ENCODE data around the gene RGMA.
"Not testable (repeated sequence)": the region's sequence is repeated elsewhere in the genome, so short reads cannot be mapped to it uniquely, and the experiment has no call there.

The RGMA gene

DNA sequence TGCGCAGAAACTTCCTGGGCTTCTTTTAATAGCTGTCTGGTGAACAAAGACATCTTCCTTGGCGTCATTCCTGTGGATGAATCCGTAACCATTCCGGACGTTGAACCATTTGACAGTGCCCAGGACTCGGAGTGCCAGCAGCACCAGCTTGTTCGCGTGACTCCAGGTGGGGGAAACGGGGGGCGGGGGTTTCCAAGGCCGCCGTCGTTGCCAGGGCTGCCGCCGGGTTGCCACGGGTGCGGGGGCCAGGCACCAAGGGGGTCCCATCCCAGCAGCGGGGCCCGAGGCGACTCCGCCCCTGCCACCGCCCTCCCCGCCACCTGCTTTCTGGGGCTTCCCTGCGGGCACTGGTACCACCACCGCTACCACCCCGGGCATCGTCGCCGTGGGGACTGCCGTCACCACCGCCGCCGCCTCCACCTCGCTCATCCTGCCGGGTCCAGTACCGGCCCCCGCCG is 22.8 kb downstream of the RGMA start:
- DNase-seq = no peak

DNA sequence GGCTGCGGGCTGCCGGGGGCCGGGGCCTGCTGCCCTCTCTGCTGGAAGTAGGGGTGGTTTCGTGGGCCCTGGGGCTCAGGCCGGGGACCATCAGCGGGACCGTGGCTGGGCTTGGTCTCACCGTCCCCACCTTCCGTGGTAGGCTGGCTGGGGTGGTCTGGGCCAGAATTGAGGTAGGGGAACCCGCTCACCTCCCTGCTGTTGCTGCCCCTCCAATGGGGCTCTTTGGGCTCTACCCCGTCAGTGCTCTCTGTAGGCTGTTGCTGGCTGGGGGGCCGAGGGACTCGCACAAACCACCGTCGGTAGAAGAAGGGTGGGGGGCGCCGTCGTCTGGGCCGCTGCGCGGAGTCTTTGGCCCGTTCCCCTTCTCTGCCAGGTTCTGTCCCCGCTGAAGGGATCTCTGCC is 23.4 kb downstream of the RGMA start:
- no peak for DNase-seq

DNA sequence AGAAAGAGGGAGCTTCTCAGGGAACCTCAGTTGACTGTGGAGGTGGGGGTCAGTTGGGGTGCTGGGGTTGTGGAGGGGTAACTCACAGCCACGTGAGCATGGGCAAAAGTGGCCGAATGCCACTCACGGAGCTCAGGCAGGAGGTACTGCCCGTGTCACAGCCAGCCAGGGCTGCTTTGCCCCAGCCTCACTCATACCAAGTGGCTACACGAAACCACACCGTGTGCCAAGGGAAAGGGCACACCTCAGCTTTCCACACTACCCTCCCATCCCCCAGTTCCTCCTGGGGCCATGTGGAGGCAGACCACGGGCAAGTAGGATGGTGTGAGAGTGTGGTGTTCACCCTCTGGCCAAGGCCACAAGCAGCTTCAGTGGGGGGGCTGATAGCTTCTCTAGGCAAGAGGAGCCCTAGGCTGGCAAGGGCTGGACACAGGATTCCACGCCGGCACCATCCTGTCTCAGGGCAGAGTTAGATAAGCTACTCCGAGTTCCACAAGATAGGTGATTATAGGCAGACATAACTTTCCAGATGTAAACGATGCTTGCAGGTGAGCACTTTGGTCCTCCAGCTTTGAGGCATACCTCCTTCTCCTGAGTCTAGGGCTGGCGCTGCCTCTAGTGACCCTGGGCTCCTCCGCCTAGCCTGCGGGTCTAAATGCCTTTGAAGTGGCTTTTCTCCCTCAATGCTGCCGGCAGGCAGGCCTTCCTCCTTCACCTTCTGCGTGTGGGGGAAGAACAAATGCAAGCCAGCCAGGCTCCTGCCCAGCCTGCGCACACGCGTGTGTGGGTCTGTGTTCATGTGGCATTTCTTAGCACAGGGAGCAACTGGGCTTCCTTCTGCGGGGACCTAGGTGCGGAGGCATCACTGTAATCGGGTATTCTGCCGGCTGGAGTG is 25.0 kb downstream of the RGMA start:
- DNase-seq = no peak

DNA sequence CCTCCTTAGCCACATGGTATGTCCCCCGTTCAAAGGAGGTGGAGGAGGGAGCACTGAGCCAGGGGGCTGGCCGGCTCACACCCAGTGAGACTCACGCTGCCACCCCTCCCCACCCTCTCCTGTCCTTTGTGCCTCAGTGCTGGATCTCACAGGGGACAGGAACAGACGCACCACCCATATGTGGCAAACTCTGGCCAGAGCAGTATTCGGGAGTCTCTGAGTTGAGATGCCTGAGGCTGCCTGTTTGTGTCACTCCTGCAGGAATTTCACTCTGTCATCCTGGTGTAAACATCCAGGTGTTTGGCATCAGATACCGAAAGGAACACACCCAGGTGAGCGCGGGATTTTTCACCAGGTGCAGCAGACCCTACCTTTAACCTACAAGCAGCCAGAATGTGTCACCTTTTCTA is 25.7 kb downstream of the RGMA start:
- DNase-seq = no peak

DNA sequence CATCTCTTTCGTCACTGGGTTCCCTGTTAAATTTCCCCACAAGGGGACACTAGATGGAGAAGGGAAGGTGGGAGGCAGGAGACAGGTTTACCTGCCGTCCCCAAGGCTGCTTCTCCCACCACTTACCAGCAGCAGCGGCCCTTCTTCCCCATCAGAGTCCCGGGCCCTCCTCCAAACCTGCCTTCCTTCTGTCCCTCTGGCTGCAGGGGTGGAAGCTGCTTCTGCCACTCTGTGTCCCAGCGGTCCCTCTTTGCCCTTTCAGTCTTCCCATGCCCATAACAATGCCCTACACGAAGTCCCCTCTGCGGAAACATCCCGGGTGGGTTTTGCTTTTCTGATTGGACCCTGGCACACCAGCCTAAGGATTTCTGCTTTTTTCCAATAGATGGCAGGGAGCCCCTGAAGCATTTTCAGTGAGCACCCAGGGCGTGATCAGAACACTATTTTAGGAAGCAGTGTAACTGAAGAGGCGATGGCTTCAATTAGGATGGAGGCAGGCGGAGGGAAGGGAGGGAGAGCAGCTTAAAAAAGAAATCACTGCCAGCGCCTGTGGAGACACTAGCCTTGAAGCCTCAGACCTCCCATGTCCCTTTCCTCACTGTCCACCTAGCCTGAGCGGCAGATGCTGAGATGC is 26.3 kb downstream of the RGMA start:
- not testable (repeated sequence) for DNase-seq

DNA sequence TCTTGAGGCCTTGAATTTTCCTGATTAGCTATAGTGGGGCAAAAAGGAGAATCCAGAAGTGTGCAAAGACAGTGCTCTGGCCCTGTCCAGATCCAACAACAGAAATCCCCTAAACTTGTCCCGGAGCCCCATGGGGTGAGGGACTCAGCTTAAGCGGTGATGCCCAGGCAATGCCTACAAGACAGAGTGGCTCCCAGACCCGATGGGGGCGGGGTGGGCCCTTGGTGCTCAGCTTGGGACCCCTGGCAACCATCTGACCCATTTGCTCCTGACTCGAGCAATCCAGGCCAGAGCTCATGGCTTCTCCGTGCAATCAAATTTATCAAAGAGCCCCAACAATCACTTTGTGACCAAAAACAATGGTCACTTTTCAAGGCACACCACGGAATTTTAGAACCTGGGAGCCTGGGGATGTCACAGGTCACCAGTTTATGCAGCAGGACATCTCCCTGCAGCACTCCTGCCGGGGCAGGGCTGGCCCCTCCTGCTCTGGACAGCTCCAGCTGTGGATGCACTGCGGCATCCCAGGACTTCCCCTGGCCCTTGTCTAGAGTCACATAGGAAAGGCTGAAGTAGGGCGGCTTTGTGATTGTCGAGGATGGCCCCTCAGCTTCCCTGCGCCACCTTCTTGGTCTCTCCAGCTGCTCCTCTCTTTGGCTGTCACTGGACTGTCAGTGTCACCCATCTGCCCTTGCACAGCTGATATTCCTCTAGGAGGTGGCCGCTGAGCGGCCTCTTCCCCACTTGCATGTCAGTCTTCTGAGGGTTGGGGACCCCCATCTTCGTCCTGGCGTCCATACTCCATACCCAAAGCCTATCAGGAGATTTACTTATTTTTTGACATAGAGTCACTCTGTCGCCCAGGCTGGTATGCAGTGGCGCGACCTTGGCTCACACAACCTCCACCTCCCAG is 28.4 kb downstream of the RGMA start:
- no peak for DNase-seq

DNA sequence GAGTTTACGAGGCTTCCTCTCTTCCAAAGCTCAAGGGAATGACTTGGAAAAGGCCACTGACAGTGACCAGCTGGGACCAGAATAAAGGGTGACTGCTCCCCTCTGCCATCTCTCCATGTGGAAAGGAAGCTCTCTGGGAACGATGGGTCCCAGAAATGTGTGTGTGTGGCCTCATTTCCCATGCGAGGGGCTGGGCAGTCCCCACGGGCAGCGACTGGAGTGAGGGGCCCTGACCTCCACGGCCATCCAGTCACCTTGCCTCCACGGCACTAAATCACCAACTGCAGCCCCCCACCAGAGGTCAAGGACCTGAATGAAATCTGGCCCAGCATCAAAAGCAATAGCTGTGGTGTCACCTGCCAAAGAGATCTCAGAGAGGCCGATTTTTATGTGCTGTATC is 29.6 kb downstream of the RGMA start:
- no peak for DNase-seq

DNA sequence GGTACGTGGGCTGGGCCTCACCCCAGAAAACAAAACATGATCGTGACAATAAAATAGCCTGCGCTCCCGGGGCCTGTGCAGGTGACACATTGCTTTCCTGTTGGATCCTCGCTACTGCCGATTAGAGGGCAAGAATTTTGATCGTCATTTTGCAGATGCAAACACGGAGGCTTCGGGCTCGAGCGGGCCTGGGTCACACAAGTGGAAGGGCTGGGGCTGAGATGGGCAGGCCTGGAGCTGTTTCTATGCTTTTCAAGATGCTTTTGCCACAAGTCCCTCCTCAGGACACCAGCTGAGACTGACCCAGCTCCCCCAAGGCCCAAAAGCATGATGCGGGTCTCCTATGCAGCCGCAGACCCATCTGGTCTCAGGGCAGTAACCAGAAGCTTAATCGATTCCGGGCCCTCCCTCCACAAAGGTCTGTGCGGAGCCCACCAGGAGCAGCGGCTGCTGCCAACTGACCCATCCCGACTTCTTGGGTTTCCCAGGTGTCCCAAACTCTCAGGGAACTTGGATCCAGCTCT is 30.0 kb downstream of the RGMA start:
- DNase-seq = no peak

DNA sequence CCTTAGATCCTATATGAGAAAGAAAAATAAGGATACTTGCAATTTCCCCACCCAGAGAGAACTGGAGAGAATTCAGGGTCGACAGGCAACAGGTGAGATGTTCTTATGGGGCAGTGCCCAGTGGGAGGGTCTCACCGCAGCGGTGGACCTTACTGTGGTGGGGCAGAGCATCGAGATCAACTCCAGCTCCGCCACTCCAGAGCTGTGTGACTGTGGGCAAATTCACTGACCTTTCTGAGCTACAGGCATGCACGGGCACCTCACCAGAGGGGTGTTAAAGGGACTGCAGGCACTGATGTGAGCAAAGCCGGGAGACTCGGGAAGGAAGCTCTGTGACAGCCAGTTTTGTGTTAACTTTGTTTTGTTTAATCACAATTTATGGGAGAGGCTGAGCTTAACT is 30.9 kb downstream of the RGMA start:
- DNase-seq = no peak

DNA sequence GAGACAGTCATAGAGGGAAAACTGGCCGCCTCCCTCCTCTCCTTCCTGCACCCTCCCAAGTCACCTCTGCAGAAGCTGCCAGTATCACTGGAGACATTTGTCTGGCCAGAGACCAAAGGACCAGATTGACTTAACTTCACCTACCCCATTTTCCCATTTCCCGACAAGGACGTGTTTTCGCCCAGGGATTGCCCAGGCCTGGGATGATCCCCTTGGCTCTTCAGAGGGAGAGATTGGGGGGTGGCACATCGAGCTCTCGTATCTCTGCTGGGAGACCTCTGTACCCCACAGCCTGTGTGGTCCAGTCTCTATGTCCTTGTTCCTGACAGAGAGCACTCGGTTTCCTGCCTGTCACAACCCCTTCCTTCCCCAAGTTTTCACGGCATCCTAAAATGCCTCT is 31.4 kb downstream of the RGMA start:
- no peak for DNase-seq

DNA sequence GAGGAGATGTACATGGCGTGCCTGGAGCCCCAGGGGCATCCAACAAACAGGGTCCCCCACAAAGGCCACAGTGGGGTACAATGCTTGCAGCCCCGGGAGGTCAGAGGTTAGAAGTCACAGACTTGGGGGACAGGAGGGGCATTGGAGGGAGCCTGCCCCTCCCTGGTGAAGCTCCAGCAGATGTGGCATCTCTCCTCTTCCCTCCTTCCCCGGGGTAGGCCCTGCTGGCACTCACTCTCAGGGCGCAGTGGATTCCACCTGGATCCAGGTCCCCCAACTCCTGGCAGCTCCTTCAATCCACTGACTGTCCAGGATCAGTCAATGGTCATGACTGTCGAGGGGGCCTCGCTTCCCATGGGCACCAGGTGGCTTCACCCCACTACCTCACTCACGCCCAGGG is 32.2 kb downstream of the RGMA start:
- no peak for DNase-seq

DNA sequence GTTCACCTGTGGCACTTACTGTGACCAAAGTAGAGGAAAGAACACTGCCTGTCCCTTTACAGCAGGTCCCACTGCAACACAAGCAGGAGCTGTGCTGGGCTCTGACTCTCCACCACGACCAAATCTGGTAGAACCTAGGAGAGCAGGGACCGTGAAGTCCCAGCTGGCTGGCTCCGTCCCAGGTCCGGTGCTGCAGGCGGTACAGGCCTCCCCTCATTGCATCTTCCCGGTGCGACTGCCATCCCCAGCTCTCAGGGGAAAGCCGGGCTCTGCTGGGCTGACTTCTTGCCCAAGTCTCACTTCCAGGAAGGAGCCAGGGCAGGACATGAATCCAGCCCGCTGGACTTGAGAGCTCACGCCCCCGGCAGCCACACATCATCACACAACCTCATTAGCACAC is 33.8 kb downstream of the RGMA start:
- DNase-seq = no peak

DNA sequence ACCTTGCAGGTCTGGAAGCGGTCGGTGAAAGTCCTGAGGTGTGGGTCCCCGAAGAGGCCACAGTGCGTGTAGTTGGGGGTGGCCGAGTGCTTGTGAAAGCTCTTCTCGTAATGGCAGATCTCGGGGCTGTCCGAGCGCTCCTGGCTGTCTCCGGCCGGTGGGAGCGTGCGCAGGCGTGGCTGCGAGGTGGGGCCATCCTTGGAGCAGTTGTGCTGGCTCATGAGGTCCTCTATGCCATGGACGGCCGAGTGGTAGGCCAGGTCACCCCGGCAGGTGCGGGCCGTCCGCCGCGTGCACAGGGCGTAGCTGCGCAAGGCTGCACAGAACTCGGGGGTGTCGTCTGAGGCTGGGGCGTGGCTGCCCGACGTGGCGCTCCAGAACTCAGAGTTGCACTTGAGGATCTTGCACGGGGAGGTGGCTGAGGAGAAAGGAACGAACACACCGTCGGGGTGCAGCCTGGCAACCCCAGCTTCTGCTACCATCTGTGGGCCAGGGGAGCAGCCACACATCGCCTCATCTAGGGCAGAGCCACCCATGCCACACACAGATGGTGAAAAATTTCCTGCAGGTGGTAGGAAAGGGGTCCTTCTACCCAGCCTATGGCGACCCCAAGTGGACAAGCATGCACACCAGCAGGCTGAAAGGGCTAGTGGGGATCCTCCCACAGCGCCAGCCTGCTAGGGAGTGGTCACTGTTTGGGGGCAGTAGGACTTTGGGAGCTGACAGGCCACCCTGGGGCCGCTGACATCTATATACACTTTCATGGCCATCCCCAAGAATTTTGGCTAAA is 36.7 kb downstream of the RGMA start:
- no peak for DNase-seq

DNA sequence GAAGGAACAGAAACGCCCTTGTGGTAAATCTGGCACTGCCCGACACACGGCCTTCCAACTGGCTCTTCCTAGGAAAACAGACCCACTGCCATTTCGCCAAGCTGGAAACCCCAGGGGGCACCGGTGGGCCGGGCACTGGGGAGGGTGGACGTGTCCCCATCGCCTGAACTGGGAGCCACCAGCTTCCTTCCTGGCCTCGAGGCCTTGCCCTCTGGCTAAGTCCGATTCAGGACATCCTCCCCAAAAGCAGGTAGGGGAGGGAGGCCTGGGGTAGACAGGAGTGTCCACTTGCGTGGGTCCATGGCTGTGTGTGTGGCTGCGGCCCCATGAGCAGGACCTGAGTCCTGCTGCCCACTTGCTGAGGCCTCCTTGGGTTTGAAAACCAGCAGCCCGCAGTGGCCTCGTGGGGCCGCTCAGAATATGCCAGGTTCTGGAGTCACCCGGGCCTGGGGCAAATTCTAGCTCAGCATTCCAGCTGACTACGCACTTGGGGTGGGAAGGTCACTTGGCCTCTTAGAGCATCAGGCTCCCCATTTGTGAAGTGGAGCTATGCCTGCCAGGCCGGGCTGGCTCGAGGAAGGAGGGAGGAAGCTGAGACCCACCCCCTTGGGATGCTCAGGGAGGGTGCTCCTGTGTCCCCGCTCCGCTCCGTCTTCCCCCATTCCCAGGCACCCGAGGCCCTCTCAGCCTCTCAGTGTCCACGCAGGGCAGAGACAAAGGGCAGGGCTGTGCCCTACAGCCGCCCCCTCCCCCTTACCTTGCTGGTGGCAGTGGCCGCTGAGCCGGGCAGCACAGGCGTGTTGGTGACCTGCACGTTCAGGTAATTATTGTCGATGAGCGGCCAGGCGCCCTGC is 37.5 kb downstream of the RGMA start:
- no peak for DNase-seq

DNA sequence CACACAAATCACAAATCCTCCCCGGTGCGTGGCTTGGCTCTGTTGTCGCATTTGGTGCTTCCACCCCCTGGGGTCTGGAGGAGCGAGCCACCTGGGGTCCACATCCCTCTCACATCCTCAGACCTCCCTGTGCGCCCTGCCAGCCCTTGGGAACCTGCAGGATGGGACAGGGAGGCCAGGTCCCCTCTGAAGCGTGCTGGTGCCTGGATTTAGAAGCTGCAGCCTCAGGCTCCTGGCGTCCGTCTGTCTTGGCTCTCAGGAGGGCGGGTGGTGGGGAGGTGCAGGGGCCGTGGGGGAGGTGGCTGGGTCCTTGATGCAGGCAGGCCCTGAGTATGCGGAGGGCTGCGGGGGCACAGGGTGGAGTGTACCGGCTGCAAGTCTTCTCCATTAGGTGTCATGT is 38.4 kb downstream of the RGMA start:
- DNase-seq = no peak

DNA sequence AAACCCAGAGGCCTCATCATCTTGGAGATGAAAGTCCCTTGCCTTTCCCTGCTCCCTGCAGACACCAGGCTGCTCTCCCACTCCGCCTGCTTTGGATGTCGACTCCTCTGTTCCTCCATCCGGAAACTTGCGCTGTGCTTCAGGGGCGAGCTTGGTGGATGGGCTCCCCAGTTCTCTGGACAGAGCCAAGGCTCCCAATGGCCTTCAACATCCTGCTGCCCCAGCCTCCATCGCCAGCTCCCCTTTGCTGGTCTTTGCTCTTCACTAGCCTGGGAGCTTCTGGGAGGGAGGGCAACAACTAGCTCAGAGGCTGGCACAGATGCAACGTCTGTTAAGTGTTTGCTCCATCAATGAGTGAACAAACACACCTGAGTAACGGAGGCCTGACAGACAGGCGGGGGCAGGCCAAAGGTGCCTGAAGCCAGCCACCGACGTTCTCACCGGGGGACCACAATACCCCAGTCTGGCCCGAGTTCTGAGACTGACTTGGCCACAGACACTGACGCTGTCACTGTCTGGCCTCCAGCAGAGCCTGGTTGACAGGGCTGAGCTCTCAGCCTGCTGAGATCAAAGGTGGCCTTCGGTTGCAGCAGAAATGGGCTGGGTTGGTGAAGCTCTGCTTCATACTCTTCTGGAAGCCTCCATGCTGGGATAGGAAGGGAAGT is 39.0 kb downstream of the RGMA start:
- DNase-seq = no peak

DNA sequence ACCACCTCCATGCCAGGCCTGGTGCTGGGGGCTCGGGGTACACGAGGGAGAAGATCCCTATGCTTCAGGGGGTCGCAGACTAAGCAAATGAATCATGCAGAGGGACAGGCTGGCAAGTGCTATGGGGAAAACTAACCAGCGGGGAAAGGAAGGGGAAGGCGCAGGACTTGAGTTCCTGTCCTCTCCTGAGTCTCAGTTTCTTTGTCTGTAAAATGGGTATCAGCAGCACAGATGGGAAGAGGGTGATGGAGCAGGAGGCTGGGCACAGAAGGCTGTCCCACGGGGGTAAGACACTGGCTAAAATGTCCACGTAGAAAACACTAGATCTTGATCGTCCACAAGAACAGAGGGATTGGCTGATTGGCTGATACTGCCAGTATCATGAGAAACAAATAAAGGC is 39.8 kb downstream of the RGMA start:
- no peak for DNase-seq

DNA sequence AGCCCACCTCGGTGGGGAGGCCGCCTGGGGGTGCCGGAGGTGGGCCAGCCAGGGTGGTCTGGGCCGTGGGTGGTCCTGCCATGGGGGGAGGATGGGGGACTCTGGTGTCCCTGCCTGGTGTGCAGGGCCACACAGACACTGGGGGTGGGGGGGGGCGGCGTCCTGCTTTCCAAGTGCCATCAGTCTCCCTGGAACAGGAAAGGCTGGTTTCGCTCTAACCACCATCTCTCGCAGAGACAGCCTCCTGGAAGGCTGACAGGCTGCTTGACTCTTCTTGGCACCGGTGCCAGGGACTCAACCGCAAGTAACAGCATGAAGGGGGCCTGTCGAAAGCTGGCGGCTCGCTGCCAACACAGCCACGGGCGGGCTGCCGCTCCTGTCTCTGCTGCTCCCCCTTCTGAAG is 40.3 kb downstream of the RGMA start:
- peak; percentile 65 for DNase-seq

DNA sequence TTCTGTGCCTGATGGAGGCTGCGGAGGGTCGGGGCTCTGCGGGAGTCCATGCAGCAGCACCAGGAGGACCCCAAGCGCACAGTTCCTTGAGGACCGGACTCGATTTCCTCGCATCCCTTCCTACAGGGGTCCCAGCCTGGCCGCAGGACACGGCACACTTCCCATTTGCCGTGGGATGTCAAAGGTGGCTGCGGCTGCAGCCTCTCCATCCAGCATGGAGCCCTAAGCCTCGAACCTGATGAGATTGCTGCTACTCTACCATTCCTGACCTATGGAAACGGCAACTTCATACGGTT is 40.6 kb downstream of the RGMA start:
- no peak for DNase-seq

DNA sequence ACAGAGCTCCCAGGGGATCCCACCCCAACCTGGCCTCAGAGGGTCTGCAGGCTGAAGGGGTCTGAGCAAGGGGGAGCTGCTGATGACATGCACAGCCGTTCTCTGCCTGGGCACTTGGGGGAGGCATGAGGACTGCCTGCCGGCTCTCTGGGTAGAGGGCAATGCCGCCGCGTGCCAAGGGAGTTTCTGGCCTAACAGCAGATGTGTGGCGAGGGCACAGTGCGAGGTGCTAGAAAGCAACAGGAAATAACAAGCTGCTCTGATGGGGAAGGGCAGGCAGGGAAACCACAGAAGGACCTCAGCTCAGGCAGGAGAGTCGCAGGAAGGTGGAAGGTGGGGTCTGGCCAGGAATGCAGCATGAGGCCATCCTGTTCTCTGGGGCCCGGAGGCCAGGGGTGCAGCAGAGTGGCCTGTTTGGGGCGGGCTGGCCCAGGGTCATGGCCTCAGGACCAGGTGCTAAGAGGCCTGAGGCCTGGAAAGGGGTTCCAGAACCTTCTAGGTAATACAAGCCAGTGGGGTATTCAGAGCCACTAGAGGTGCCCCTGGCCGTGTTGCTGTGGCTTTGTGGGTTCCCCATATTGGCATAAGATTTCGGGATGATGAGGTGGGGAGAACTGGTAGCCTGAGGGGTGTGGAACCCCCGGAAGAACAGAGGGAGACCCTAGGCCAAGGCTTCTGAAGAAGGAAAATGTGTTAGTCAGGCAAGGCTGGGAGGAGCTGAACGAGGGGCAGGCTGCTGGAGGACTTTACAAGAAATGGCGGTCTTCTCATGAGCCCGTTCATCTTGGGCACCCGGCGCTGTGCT is 41.2 kb downstream of the RGMA start:
- DNase-seq = no peak
